Tibial nerve (tissue), 4 donors: ENCODE data around the gene AKAP11. TPM values are rescaled to one million over a fixed set of nuclear protein-coding genes. Genes with fewer than 3 reads are reported as not detected.

ENCODE experiments used
- DNase-seq, 2 donors: peaks; one replicate each; pipeline ENCODE4 v3.0.0-alpha.2; 2019; ENCODE audit warnings: low spot score in 2 of 2
- H3K27ac ChIP-seq, 4 donors: fragments of 200-600 bp; sonication (generic) in 3 of 4; one replicate each; pipeline ENCODE4 v1.5.1; 2017 to 2019; ENCODE audit warnings: mild to moderate bottlenecking in 1 of 4
- H3K27me3 ChIP-seq, 2 donors: fragments of 200-600 bp; sonication (generic) in 1 of 2; one replicate each; pipeline versions ENCODE4 v1.5.1 to v1.6.0; 2017 to 2019
- H3K36me3 ChIP-seq, 3 donors: fragments of 200-600 bp; sonication (generic); one replicate each; pipeline ENCODE4 v1.5.1; 2018 to 2019
- H3K4me1 ChIP-seq, 4 donors: fragments of 200-600 bp; sonication (generic) in 3 of 4; one replicate each; pipeline ENCODE4 v1.5.1; 2017 to 2019
- H3K4me3 ChIP-seq, 4 donors: fragments of 200-600 bp; sonication (generic) in 3 of 4; one replicate each; pipeline ENCODE4 v1.5.1; 2017 to 2019; ENCODE audit warnings: mild to moderate bottlenecking in 1 of 4, moderate library complexity in 1 of 4
- H3K9me3 ChIP-seq, 4 donors: fragments of 200-600 bp; sonication (generic) in 3 of 4; one replicate each; pipeline ENCODE4 v1.5.1; 2017 to 2019
- CTCF ChIP-seq, 5 experiments: fragments of 200-600 bp in 3 of 5; fragments of 450-650 bp in 2 of 5; sonication (generic) in 3 of 5; IDR thresholded peaks; one replicate each; pipeline ENCODE4 v1.5.1; 2016 to 2019; ENCODE audit warnings: antibody characterized with exemption in 5 of 5, mild to moderate bottlenecking in 3 of 5, moderate library complexity in 2 of 5
- EP300 ChIP-seq, 2 donors: sonication (generic); formaldehyde crosslinking; IDR thresholded peaks; one replicate each; pipeline ENCODE4 v1.6.1; 2017; ENCODE audit warnings: antibody characterized with exemption in 2 of 2, mild to moderate bottlenecking in 1 of 2
- POLR2A ChIP-seq, 2 donors: fragments of 450-650 bp; IDR thresholded peaks; one replicate each; pipeline ENCODE4 v1.6.1; 2017; ENCODE audit warnings: antibody characterized with exemption in 2 of 2, mild to moderate bottlenecking in 2 of 2, moderate library complexity in 2 of 2
- WGBS, 2 donors: methylation state at CpG; one replicate each; pipeline ENCODE4 v1.1.5; 2018; 5-methylcytosine and 5-hydroxymethylcytosine counted together
- total RNA-seq, 4 donors: library from RNA; depleted of rRNA; stranded (reverse); fragments of >200 nt; gene quantifications; one replicate each; pipeline ENCODE4 v1.1.0, GENCODE V29; 2016

Gene AKAP11
- total RNA-seq, 4 donors from 2014 or later: 38.4 to 53.8 (median 46.0) TPM

- Histone ChIP-seq H3K4me1 (peaks cover 0 to 60% (median 12%) of the 10 kb centered on the region in 4 donors), H3K27me3 (no peaks in the 10 kb centered on the region), H3K9me3 (no peaks in the 10 kb centered on the region), H3K27ac (no peak overlapping the region), H3K36me3 (no peaks in the 10 kb centered on the region), H3K4me3 (no peak overlapping the region)
- DNase-seq: no peak
- no peak for TF ChIP-seq EP300 (IDR thresholded peaks at IDR 0.05)
- TF ChIP-seq POLR2A (IDR thresholded peaks at IDR 0.05): no peak
- no peak for TF ChIP-seq CTCF (IDR thresholded peaks at IDR 0.05)
- 83 to 88% methylated on average over 3 of the region's 3 CpGs for WGBS, 2 donors
These were observed 4.7 kb downstream of the AKAP11 start for GRCh38 chr13:42276683-42277082.

GRCh38 chr13:42277618-42278276 is 5.8 kb downstream of the AKAP11 start:
- no peak overlapping the region for H3K27ac ChIP-seq
- 82 to 88% methylated on average over 7 of the region's 7 CpGs for whole genome bisulfite sequencing, 2 donors
- H3K4me1 ChIP-seq: peaks cover 0 to 59% (median 12%) of the 10 kb centered on the region in 4 donors
- H3K36me3 ChIP-seq: no peaks in the 10 kb centered on the region
- H3K9me3 ChIP-seq: no peaks in the 10 kb centered on the region
- TF ChIP-seq EP300 (IDR thresholded peaks at IDR 0.05): no peak
- no peak for TF ChIP-seq POLR2A (IDR thresholded peaks at IDR 0.05)
- no peak for TF ChIP-seq CTCF (IDR thresholded peaks at IDR 0.05)
- no peak overlapping the region for H3K4me3 ChIP-seq
- no peak for DNase-seq
- H3K27me3 ChIP-seq: no peaks in the 10 kb centered on the region

GRCh38 chr13:42279080-42279479 is 7.1 kb downstream of the AKAP11 start:
- no peaks in the 10 kb centered on the region for H3K9me3 ChIP-seq
- H3K27me3 ChIP-seq: no peaks in the 10 kb centered on the region
- TF ChIP-seq POLR2A (IDR thresholded peaks at IDR 0.05) (no peak), EP300 (IDR thresholded peaks at IDR 0.05) (no peak), CTCF (IDR thresholded peaks at IDR 0.05) (no peak)
- H3K4me3 ChIP-seq: no peak overlapping the region
- no peak overlapping the region for H3K27ac ChIP-seq
- 79 to 86% methylated on average over 6 of the region's 6 CpGs for WGBS, 2 donors
- no peaks in the 10 kb centered on the region for H3K36me3 ChIP-seq
- no peak for DNase-seq
- peaks cover 0 to 57% (median 7%) of the 10 kb centered on the region in 4 donors for H3K4me1 ChIP-seq

GRCh38 chr13:42279986-42280385 is 8.0 kb downstream of the AKAP11 start:
- WGBS, 2 donors: 50 to 64% methylated on average over 1 of the region's 1 CpG
- no peak for TF ChIP-seq POLR2A (IDR thresholded peaks at IDR 0.05)
- no peak for TF ChIP-seq CTCF (IDR thresholded peaks at IDR 0.05)
- no peak for TF ChIP-seq EP300 (IDR thresholded peaks at IDR 0.05)
- no peaks in the 10 kb centered on the region for H3K27me3 ChIP-seq
- DNase-seq: no peak
- peaks cover 0 to 49% (median 7%) of the 10 kb centered on the region in 4 donors for H3K4me1 ChIP-seq
- no peaks in the 10 kb centered on the region for H3K36me3 ChIP-seq
- no peaks in the 10 kb centered on the region for H3K9me3 ChIP-seq
- no peak overlapping the region for H3K27ac ChIP-seq
- H3K4me3 ChIP-seq: no peak overlapping the region

- DNase-seq: no peak
- TF ChIP-seq EP300 (IDR thresholded peaks at IDR 0.05): no peak
- TF ChIP-seq POLR2A (IDR thresholded peaks at IDR 0.05): no peak
- no peak for TF ChIP-seq CTCF (IDR thresholded peaks at IDR 0.05)
- peaks cover 0 to 44% (median 7%) of the 10 kb centered on the region in 4 donors for H3K4me1 ChIP-seq
- 83 to 90% methylated on average over 2 of the region's 2 CpGs for WGBS, 2 donors
- no peak overlapping the region for H3K4me3 ChIP-seq
- no peaks in the 10 kb centered on the region for H3K9me3 ChIP-seq
- no peaks in the 10 kb centered on the region for H3K36me3 ChIP-seq
- no peaks in the 10 kb centered on the region for H3K27me3 ChIP-seq
- H3K27ac ChIP-seq: no peak overlapping the region
These were observed 8.6 kb downstream of the AKAP11 start for GRCh38 chr13:42280537-42280936.
